Stimulated activated naive B cell treated with anti-CD40 and anti-IgM and Interleukin-4, amounts not matched to agents 10 μg/mL and 1 μg/mL and 100 μg/mL, for 72 hours (primary cell): Measurements from ENCODE around the gene TMEM39B.
A peak's percentile ranks its signal among the peaks of the same experiment; 100 is the strongest.
"Not testable (repeated sequence)": the region's sequence is repeated elsewhere in the genome, so short reads cannot be mapped to it uniquely, and the experiment has no call there.

Experiments
- ATAC-seq, 2 donors: fragments of 150-1000 bp; cut with Tn5 transposase; replicated peaks; 2 replicates each; pipeline ENCODE4 v1.10.0; 2021; ENCODE audit warnings: moderate library complexity in 1 of 2
- DNase-seq: peaks from one replicate; pipeline ENCODE4 v3.0.0; 2021
- H3K27ac Mint-ChIP-seq: one replicate; pipeline ENCODE4 v1.8.0; 2022; ENCODE audit warnings: mild to moderate bottlenecking, mixed read lengths
- H3K27me3 Mint-ChIP-seq, 2 donors: one replicate each; pipeline ENCODE4 v1.8.0; 2022; ENCODE audit warnings: mixed read lengths in 2 of 2
- H3K36me3 Mint-ChIP-seq, 2 donors: one replicate each; pipeline ENCODE4 v1.8.0; 2022; ENCODE audit warnings: mixed read lengths in 2 of 2, mild to moderate bottlenecking in 1 of 2
- H3K4me1 Mint-ChIP-seq, 2 donors: one replicate each; pipeline ENCODE4 v1.8.0; 2022; ENCODE audit warnings: mixed read lengths in 2 of 2, mild to moderate bottlenecking in 1 of 2
- H3K4me3 Mint-ChIP-seq, 2 donors: one replicate each; pipeline ENCODE4 v1.8.0; 2022; ENCODE audit warnings: mild to moderate bottlenecking in 2 of 2, mixed read lengths in 2 of 2, moderate library complexity in 1 of 2
- H3K9me3 Mint-ChIP-seq, 2 donors: one replicate each; pipeline ENCODE4 v1.8.0; 2022; ENCODE audit warnings: mixed read lengths in 2 of 2, mild to moderate bottlenecking in 1 of 2

TMEM39B gene

GRCh38 chr1:32142446-32143301 lies 69.9 kb downstream of the TMEM39B start:
- H3K27me3 Mint-ChIP-seq = no peaks in the 10 kb centered on the region
- peaks cover 0 to 2% of the 10 kb centered on the region in 2 donors for H3K9me3 Mint-ChIP-seq
- peaks cover 20 to 40% of the 10 kb centered on the region in 2 donors for H3K36me3 Mint-ChIP-seq
- DNase-seq = no peak
- H3K4me1 Mint-ChIP-seq = peaks cover 34 to 58% of the 10 kb centered on the region in 2 donors
- no peak overlapping the region for H3K4me3 Mint-ChIP-seq
- ATAC-seq = no peak
- H3K27ac Mint-ChIP-seq = no peak overlapping the region

- H3K4me3 Mint-ChIP-seq, H3K27me3 Mint-ChIP-seq, H3K9me3 Mint-ChIP-seq, ATAC-seq, H3K27ac Mint-ChIP-seq, DNase-seq: not testable (repeated sequence)
- Mint-ChIP-seq H3K36me3 (peaks cover 22 to 42% of the 10 kb centered on the region in 2 donors), H3K4me1 (peaks cover 32 to 57% of the 10 kb centered on the region in 2 donors)
Observed at GRCh38 chr1:32143302-32143695, 70.6 kb downstream of the TMEM39B start.

GRCh38 chr1:32144033-32144432 lies 71.3 kb downstream of the TMEM39B start:
- Mint-ChIP-seq H3K4me1 (peaks cover 26 to 50% of the 10 kb centered on the region in 2 donors), H3K36me3 (peaks cover 22 to 48% of the 10 kb centered on the region in 2 donors), H3K27me3 (no peaks in the 10 kb centered on the region), H3K27ac (no peak overlapping the region), H3K4me3 (no peak overlapping the region), H3K9me3 (peaks cover 0 to 3% of the 10 kb centered on the region in 2 donors)
- DNase-seq (no peak), ATAC-seq (no peak)

- Mint-ChIP-seq H3K36me3 (peaks cover 26 to 43% of the 10 kb centered on the region in 2 donors), H3K4me1 (peaks cover 17 to 48% of the 10 kb centered on the region in 2 donors), H3K27ac (peak overlapping the region; percentile 67)
- DNase-seq, ATAC-seq, H3K4me3 Mint-ChIP-seq, H3K9me3 Mint-ChIP-seq, H3K27me3 Mint-ChIP-seq: not testable (repeated sequence)
Observed at GRCh38 chr1:32147799-32148198, 75.1 kb downstream of the TMEM39B start.

- Mint-ChIP-seq H3K4me1 (peaks cover 8 to 38% of the 10 kb centered on the region in 2 donors), H3K27me3 (no peaks in the 10 kb centered on the region), H3K9me3 (peaks cover 0 to 2% of the 10 kb centered on the region in 2 donors), H3K36me3 (peaks cover 27 to 38% of the 10 kb centered on the region in 2 donors), H3K27ac (no peak overlapping the region), H3K4me3 (no peak overlapping the region)
- no peak for ATAC-seq
- DNase-seq = no peak
Observed at GRCh38 chr1:32150847-32151246, 78.1 kb downstream of the TMEM39B start.

GRCh38 chr1:32151319-32151787 lies 78.6 kb downstream of the TMEM39B start:
- ATAC-seq (no peak), DNase-seq (no peak)
- Mint-ChIP-seq H3K9me3 (peaks cover 0 to 2% of the 10 kb centered on the region in 2 donors), H3K36me3 (peaks cover 32 to 40% of the 10 kb centered on the region in 2 donors), H3K4me1 (peaks cover 4 to 37% of the 10 kb centered on the region in 2 donors), H3K27ac (peak overlapping the region; percentile 43), H3K27me3 (no peaks in the 10 kb centered on the region), H3K4me3 (no peak overlapping the region)
